Measurements from ENCODE around the gene SDR39U1.
"Not testable (repeated sequence)": the region's sequence is repeated elsewhere in the genome, so short reads cannot be mapped to it uniquely, and the experiment has no call there.

Gene SDR39U1

GRCh38 chr14:24442240-24443052 is at the start of gene SDR39U1:
SDR39U1 (minus strand) TSS chr14:24442776; CDS start chr14:24442769, 7 bp downstream.
- DNase-seq (ENCODE audit: low read depth, low spot score) = peak; percentile 92
- CTCF ChIA-PET = interaction anchor here (0.9 to 33.5 kb wide), 8 partner anchors 10 to 137 kb away, joined by 3 to 1633 read pairs (median 6); partner anchors contain the start of genes ADCY4, CBLN3, CIDEB and DHRS1
- peak within 1 kb of the TSS; percentile 98 for H3K4me3 ChIP-seq (ENCODE audit: low read depth, low read length)
- POLR2A ChIA-PET = interaction anchor here (0.7 to 2.5 kb wide), 4 partner anchors 12 to 200 kb away, joined by 3 to 25 read pairs (median 4); partner anchors contain the start of genes KHNYN and TINF2
- TF ChIP-seq CTCF (IDR thresholded peaks at IDR 0.05; ENCODE audit: insufficient read depth, low read length, missing control alignments) = no peak

GRCh38 chr14:24491586-24492408 is 49.2 kb upstream of the SDR39U1 start:
- H3K4me3 ChIP-seq (ENCODE audit: low read depth, low read length); DNase-seq (ENCODE audit: low read depth, low spot score): not testable (repeated sequence)
- POLR2A ChIA-PET = interaction anchor here (0.6 kb wide), 1 partner anchor 514 kb away, joined by 3 read pairs; no protein-coding TSS in a partner anchor
- CTCF ChIA-PET = interaction anchor here (1.1 kb wide), 1 partner anchor 10 kb away, joined by 3 read pairs; no protein-coding TSS in a partner anchor

- ChIA-PET POLR2A (no interaction called here), CTCF (no interaction called here)
- no peak overlapping the region for H3K4me3 ChIP-seq (ENCODE audit: low read depth, low read length)
- TF ChIP-seq CTCF (IDR thresholded peaks at IDR 0.05; ENCODE audit: insufficient read depth, low read length, missing control alignments) = no peak
- no peak for DNase-seq (ENCODE audit: low read depth, low spot score)
Measured at GRCh38 chr14:24483604-24484252, 41.2 kb upstream of the SDR39U1 start.

- H3K4me3 ChIP-seq (ENCODE audit: low read depth, low read length); POLR2A ChIA-PET; DNase-seq (ENCODE audit: low read depth, low spot score): not testable (repeated sequence)
- CTCF ChIA-PET = interaction anchor here (1.0 kb wide), 1 partner anchor 19 kb away, joined by 3 read pairs; no protein-coding TSS in a partner anchor
Measured at GRCh38 chr14:24482699-24483303, 40.2 kb upstream of the SDR39U1 start.

- CTCF ChIA-PET = interaction anchor here (1.0 to 1.3 kb wide), 2 partner anchors 9 to 20 kb away, joined by 3 read pairs; no protein-coding TSS in a partner anchor
- peak; percentile 60 for TF ChIP-seq CTCF (IDR thresholded peaks at IDR 0.05; ENCODE audit: insufficient read depth, low read length, missing control alignments)
- DNase-seq (ENCODE audit: low read depth, low spot score) = no peak
- POLR2A ChIA-PET = no interaction called here
- H3K4me3 ChIP-seq (ENCODE audit: low read depth, low read length) = no peak overlapping the region
Measured at GRCh38 chr14:24481622-24482324, 39.2 kb upstream of the SDR39U1 start.

GRCh38 chr14:24479999-24480398 is 37.4 kb upstream of the SDR39U1 start:
- POLR2A ChIA-PET; H3K4me3 ChIP-seq (ENCODE audit: low read depth, low read length); CTCF ChIA-PET; DNase-seq (ENCODE audit: low read depth, low spot score): not testable (repeated sequence)

- no peak for TF ChIP-seq CTCF (IDR thresholded peaks at IDR 0.05; ENCODE audit: insufficient read depth, low read length, missing control alignments)
- no peak overlapping the region for H3K4me3 ChIP-seq (ENCODE audit: low read depth, low read length)
- ChIA-PET POLR2A (no interaction called here), CTCF (no interaction called here)
- DNase-seq (ENCODE audit: low read depth, low spot score) = no peak
Measured at GRCh38 chr14:24475261-24475660, 32.7 kb upstream of the SDR39U1 start.

Data from AG04449 (cell line).